ENCODE results near the gene DTX3L.

DNA sequence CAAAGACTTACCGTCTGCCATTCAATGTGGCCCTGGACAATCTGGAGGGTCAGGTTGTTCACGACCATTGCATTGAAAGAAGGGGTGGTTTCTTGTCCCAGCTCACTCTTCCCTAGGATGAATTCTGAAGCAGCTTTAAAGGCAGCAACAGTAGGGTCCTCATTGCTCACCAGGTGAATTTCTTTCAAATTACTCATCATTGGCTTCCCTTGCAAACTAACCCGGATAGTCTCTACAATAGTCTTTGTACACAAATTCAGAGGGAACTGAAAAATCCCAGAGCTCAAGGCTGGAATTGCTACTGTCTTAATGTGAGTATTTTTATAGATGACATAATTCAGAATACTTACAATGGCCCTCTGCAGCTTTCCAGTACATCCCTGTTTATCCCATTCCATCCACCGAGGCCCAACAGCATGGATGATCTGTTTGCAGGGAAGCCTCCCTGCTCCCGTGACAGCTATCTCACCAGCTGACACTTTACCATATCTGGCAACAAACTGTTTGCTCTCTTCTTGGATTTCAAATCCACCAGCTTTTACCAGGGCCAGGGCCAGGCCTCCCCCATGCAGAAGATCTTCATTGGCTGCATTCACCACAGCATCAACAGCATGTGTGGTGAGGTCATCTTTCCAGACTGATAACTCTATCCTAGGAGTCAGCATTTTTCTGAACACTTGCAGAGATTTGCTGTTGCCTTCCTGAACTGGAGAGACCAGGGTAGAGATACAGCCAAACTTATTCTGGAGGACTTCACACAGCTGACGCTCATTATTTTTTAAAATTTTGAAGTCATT is 8.7 kb upstream of the DTX3L start:
- no peak for TF ChIP-seq PAF1 (CRISPR knock-in tag; IDR thresholded peaks at IDR 0.05)
- no peak for TF ChIP-seq RAD21 (CRISPR knock-in tag; IDR thresholded peaks at IDR 0.05)
- TF ChIP-seq, protein P1, sequence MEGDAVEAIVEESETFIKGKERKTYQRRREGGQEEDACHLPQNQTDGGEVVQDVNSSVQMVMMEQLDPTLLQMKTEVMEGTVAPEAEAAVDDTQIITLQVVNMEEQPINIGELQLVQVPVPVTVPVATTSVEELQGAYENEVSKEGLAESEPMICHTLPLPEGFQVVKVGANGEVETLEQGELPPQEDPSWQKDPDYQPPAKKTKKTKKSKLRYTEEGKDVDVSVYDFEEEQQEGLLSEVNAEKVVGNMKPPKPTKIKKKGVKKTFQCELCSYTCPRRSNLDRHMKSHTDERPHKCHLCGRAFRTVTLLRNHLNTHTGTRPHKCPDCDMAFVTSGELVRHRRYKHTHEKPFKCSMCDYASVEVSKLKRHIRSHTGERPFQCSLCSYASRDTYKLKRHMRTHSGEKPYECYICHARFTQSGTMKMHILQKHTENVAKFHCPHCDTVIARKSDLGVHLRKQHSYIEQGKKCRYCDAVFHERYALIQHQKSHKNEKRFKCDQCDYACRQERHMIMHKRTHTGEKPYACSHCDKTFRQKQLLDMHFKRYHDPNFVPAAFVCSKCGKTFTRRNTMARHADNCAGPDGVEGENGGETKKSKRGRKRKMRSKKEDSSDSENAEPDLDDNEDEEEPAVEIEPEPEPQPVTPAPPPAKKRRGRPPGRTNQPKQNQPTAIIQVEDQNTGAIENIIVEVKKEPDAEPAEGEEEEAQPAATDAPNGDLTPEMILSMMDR (CRISPR knock-in tag; IDR thresholded peaks at IDR 0.05), result no peak
- no peak for TF ChIP-seq POLR2A (IDR thresholded peaks at IDR 0.05; ENCODE audit: insufficient read depth in 1 of 2, low read depth in 2 of 2, low read length in 2 of 2)
- TF ChIP-seq PREB (CRISPR knock-in tag; IDR thresholded peaks at IDR 0.05), result no peak
- no peak for TF ChIP-seq NR2F6 (IDR thresholded peaks at IDR 0.05)
- no peak for TF ChIP-seq NR2F6 (CRISPR knock-in tag; IDR thresholded peaks at IDR 0.05)

Measured in HepG2 (cell line).